NCI-H345 (cell line): Measurements from ENCODE around the gene PDIK1L.

ENCODE experiments used
- DNase-seq: peaks from one replicate; lab custom pipeline; 2025; lab: John Stamatoyannopoulos, UW

PDIK1L gene

DNA sequence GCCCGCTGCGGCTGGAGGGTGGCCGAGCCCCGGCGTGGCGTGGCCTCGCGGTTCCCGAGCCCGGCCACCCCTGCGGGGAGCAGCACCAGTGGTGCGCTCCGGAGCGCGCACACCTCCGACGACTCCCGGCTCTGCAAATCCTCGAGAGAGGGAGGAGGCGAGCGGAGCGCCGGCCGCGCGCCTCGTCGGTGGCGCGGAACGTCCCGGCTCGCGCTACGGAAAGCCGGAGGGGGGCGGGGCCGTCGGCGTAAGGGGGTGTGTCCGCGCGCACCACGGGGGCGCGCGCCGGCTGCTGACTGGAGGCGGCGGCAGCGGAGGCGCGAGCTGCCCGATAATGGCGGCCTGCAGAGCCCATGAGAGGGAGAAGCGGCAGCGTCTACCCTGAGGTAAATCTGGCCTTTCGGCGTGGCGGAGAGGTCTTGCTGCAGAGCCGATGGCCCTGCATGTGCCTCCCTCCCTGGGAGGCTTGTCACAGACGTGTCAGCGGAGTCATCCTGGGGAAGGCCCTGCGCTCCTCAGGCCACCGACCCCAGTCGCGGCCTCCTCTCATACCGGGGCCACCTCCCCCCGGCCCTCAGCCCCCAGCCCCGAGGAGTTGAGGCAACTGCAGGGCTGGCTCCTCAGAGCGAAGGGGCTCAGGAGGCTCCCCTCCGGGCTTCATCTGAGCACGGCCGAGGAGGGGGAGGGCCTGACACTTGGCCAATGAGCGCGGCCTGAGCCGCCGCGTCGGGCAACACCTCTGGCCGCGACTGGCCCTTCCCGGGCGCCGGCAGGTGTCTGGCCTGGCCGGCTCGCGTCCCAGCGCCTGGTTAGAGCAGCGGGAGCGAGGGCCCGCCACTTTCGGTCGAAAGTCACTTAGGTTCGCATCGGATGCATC, at the start of gene PDIK1L:
TSS of gene PDIK1L (plus strand) at position 295 of the 877 bp plus-strand sequence. CDS start 2,485 bp downstream, outside the sequence.
- peak; percentile 96 for DNase-seq

DNA sequence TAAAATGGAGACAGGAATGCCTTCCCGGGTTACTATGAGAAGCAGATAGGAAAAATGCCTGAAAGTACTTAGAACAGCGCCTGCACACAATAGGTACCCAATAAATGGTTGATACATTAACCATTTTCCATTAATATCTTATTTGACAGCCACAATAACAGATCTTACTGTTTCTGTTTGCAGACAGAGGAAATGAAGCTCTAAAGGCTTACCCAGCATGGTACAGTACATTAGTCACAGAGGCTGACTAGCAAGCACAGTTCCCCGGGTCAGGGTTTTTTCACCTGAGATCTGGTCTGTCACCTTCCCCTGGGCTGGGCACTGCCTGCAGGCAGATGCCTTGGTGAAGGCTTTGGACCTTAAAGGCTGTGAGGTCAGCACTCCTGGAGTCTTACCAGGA, 47.1 kb upstream of the PDIK1L start:
- DNase-seq: no peak

DNA sequence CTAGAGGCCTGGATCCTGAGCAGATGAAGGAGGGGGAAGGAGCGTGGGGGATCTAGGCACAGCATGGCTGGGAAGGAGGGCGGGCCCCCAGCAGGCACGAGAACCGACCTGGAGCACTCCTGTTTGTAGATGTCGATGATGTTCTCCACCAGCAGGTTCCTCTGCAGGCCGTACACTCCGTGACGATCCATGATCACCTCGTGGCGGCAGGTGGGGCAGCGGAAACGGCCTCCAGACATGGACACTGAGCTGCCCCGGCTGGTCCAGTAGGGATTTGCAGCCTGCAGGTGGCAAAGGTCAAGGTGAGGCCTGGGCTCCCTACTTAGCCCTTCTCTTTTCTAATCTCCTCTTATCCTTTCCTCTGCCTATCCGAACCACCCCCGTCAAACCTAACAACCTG, 45.5 kb upstream of the PDIK1L start:
- no peak for DNase-seq

DNA sequence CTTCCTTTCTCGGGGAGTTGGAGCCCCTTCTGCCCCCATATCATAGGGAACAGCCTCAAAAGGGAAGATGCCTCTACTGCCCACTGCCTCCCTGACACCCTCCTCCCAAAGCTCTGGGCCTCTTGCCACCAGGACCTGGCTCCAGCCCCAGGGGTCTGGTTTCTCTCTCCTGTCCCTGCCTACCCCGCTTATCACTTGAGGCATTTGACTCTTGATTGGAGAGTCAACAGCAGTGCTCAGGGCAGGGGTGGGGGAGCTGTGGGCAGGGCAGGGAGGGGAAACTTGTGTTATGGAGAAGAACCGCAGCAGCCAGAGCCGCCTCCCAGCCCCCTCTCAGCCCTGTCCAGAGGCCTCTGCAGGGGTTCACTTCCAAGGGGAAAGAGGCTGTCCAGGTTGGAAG, 44.8 kb upstream of the PDIK1L start:
- DNase-seq: no peak

DNA sequence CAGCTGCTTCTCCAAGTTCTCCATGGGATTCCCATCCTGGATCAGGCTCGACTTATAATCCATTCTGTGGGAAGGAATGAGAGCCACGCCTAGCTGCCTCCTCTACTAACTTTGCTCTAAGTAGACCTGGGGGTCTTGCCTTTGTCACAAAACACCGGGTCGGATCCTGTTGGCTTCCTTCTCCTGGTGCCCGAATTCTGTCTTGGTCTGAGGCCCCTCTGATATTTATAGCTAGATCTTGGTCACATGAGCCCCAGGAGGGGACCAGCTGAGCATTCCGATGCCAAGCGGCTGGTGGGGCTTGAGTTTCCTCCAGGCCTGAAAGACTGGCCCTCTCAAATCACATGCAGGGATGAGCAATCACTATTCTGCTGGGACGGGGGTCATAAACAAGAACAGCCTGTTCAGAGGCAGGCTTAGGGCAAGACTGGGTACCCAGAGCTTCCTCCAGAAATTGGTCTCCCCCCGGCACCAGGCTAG, 44.2 kb upstream of the PDIK1L start, which contains the start of gene TRIM63:
TSS of gene TRIM63 (minus strand) at position 199 of the 480 bp plus-strand sequence. CDS start at position 63, 136 bp downstream.
- DNase-seq: no peak

DNA sequence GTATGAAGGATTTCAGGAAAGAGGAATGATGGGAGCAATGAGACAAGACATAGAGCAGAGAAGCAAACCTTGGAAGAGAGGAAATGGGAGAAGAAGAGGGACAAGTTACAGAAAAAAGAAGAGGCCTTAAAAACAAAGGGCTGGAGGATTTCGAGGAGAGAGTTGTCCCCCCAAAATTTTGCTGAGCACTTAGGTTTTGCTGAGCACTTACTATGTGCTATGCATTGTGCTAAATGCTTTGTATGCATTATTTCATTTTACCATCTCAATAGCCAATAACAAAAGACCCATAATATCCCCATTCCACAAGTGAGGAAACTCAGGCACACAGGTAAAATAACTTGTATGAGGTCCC, 41.7 kb upstream of the PDIK1L start:
- DNase-seq: no peak

DNA sequence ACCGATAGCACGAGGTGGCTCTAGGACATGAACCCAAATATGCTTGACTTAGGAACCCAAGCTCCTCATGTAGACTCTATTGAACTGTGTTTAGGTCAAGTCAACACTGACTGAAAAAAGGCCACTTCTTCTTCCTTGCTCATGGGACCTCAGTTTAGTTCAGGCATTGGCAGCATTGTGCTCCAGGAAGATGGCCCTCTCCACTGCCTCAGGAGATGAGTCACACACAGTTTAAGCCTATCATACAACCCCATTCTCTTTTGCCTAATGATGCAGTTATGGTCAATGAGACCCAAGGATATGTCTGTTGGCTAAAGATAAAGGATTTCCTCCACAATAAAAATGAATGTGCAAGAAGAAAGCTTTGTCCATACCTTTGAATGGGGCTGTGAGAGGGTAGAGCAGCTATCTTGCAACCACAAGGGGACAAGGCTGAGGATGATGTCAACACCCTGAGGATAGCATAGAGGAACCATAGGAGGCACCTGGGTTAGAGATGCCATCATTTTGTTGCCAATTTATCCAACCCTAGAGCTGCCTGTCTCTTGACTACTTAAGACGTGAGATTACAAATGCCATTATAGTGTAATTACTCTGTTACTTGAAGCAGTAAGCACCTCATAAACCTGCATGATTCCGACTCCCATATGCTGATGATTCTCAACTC, 41.2 kb upstream of the PDIK1L start:
- DNase-seq: no peak

DNA sequence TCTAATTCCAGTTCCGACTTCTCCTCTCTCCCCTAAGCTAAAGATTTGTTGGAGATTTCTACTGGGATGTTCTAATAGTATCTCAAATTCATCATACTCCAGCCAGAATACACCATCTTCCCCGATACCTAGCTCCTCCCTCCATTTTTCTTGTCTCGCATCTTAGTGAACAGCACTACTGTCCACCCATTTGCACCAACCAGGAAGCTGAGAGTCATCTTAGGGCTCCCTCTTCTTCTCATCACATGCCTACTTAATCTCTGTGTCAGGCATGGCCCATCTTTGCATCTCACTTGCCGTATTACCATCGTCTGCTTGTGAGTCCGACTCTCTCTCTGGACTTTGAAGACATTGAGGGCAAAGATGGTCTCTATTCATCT, 40.7 kb upstream of the PDIK1L start:
- no peak for DNase-seq

DNA sequence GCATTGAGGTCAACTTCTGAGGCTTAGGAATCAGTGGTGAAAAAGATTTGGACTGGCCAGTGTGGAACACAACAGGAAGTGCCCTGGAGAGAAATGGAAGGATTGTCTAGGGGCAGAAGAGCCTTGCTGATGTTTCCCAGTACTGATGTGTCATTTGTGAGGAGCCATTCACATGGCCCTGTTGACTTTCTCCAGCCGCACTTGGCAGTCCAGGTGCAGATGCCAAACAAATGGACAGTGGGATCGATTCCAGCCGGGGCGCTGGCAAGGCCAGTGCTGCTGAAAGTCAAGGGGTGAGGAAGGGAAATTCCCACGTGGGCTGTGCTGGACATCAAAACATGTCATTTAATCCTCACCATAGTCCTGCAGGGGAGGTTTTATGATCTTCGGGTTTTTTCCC, 39.3 kb upstream of the PDIK1L start:
- no peak for DNase-seq

DNA sequence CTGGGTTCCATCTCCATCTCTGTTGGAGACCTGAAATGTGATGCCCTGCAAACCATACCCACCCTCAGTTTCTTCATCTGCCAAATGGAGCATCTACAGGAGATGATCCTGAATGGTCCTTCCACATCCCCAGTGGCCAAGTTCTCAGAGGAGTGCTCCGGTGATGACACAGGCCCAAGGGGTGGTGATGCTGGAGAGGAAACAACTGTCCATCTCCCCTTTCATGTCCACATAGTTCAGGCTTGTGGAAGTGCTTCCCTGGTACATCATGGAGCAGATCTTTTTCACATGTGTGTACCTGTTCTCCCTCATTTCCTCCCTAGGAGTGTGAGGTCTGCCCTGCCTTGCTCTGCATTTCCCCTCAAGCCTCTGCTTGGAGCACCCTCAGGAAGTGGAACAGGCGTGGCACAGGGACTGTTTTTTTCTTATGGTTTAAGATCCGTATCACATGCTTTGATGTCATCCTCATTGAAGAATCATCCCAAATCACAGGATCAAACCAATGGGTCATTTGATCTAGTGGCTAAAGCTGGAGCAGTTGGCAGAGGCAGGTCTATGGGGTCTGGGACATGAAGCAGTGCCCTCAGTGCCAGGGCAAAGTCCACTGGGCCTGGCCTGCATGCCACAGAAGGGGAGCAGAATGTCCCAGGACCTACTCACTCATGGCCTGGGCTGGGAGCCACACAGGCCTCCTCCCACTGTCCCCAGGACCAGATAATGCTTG, 36.0 kb upstream of the PDIK1L start:
- DNase-seq: no peak

DNA sequence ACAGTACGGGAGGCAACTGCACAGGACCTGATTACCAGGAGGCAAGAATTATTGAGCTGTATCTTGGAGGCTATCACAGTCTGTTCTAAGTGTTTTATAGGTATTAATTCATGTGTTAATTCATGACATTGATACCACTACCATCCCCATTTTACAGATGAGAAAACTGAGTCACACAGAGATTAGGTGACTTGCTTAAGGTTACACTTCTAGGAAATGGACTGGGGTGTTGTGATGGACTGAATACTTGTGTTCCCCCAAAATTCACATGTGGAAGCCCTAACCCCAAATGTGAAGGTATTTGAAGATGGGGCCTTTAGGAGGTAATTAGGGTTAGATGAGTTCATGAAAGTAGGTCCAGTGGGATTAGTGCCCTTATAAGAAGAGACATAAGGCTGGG, 34.1 kb upstream of the PDIK1L start:
- no peak for DNase-seq

DNA sequence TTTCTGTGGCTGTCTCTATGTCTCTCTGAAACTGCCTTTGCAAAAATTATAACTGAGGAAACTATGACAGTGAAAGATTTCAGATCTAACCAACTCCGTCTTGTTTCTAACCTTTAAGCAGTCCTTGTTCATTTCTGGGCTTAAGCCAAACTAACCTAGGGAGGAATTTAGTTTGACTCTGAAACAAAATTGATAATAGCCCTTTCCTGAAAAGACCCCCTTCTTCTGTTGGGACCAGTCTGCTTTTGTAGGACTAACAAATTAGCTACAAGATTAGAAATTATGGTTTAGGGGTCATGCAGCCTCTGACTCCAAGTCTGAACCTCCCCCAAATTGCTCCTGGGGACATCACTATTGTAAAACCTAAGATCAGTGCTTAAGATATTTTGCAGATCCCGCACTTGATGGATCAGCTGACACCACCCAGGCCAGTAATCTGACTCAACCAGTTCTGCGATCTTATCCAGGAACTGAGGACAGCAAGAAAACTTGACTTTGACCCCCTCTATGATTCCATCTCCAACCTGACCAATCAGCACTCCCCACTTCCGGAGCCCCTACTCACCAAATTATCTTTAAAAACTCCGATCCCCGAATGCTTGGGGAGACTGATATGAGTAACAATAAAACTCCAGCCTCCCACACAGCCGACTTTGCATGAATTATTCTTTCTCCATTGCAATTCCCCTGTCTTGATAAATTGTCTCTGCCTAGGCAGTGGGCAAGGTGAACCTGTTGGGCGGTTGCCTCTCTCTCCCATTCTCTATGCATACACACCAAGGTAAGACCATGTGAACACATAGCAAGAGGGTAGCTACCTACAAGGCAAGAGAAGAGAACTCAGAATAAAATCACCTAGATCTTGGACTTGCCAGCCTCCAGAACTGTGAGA, 33.1 kb upstream of the PDIK1L start:
- DNase-seq: no peak

DNA sequence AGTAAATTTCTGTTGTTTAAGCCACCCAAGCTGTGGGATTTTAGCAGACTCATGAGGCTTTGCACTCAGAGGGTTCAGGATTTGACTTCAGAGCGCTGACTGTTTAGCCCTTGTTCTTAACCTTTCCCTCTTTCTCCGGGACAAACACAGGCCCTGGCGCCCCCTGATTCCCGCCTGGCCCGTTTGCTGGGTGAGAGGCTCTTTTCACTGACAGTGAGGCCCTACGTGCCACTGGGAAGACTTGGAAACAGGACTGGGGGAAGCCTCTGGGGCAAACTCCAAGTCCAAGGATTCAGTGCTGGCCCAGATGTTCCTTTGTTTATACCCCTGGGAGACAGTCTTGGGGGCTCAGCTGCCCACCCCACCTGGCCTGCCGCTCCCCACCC, 32.5 kb upstream of the PDIK1L start:
- no peak for DNase-seq

DNA sequence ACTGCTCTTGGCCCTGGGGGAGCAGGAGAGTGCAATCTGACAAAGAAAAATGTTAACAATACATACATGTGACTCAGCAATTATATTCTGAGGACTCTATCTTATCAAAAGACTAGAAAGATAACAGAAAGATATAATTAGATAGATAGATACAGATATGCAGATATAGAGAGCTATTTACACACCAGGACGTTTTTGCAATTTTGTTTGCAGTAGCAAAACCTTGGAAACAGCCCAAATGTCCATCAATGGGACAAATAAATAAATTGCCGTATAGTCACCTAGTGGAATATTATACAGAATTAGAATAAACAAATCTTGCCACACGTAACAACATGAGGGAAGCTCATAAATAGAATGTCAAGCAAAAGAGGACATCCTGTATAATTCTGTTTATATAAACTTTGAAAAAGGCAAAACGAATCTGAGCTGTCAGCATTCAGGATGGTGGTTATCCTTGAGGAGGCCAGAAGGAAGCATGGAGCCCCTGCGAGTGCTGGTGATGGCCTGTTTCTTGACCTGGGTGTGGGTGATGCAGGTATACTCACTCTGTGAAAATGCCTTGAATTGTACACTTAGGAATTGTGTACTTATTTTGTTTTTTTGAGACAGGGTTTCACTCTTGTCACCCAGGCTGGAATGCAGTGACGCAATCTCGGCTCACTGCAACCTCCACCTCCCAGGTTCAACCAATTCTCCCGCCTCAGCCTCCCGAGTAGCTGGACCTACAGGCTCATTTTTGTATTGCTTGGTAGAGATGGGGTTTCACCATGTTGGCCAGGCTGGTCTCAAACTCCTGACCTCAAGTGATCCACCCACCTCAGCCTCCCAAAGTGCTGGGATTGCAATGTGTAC, 31.4 kb upstream of the PDIK1L start:
- no peak for DNase-seq

DNA sequence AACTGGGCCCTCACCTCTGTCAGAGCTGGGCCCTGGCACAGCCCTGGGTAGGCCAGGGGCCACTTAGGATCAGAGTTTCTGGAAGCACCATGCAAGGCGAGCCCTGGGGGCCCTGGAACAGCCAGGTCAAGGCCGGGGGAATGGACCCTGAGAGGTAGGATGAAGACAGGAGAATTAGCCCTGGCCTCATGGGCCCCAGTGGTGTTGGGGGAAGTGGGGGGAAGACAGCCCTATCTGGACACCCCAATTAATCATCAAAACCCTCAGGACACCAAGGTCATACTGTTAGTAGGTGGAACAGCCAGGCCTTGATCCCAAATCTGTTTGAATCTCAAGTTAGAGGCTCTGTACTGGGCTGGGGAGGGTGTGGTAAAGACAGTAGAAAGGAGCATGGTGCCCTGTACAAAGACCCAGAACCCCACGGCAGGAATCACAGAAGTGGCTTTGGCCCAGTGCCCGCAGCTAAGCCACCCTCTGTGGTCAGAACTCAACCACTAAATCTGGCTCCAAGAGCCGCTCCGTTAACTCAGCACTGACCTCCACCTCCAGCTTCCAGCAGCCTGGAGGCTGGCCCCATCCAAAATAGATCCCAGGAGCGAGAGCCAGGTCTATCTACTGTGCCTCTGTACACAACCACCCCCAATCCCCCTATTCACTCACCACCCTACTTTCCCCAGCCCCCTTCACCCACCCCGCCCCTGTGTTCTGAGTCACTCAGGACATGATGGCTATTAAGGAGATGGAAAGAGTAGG, 30.2 kb upstream of the PDIK1L start:
- DNase-seq: no peak

DNA sequence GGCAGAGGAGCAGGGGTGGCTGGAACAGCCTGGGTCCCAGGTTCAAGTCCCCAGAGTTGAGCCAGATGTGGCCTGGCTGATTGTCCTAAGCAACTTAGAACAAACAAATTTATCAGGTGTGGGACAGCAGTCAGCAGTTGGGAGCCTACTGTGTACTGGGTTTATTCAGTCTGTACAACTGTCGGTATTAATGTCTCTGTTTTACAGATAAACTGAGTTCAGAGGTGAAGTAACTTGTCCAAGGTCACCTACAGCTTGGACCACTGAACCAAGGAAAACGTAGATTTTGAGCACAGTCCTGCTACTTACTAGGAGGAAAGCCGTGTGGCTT, 29.6 kb upstream of the PDIK1L start:
- DNase-seq: no peak

DNA sequence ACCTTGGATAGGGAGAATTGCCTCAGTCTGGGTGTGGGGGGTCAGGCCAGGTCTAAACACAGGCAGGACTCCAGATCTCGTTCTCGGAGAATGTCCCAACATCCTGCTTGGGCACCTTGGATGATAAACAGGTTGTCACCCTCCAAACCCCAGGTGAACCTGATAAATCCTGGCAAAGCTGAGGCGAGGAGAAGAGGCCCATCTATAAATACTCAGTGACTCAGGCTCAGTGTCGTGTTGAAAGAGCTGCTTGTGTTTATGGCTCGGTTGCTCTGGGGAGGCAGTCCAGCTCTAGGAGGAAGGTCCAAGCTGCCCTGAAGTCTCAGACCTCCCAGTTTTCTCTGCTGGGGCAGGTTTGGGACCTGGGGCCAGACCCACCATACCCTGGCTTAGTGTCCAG, 28.4 kb upstream of the PDIK1L start:
- no peak for DNase-seq

DNA sequence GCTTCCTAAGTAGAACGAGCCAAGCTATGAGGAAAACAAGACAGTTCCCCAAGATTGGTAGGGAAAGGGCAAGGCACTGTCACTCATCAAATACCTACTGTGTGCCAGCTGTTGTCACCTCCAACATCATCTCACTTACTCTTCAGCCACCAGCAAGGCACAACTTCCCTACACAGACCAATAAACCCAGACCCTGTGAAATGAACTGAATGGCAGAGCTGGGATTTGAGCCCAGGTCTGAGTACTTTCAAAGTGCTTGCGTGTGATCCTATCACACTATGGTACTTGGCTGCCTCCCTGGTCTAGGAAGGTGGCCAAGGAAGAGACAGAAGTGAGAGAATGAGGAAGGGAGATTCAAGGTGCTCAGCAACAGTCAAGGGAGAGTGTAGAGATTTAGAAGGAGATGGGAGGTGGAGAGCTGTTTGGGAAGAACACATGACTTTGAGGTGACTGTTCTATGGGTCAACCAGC, 27.5 kb upstream of the PDIK1L start:
- DNase-seq: no peak

DNA sequence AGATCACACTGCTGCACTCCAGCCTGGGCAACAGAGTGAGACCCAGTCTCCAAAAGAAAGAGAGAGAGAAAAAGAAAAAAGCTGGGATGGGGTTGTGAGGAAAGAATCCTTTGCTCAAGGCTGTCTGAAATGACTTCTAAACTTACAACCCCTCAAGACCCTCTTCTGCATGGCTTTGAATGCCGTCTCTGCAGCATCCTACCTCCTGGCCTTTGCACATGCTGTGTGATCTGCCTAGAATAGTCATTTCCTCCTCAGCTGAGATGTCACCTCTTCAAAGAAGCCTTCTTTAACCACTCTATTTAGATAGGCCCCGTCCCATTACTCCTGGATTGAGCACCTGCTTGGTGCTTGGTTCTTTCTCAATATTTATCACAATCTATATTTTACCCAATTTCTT, 26.8 kb upstream of the PDIK1L start:
- DNase-seq: no peak

DNA sequence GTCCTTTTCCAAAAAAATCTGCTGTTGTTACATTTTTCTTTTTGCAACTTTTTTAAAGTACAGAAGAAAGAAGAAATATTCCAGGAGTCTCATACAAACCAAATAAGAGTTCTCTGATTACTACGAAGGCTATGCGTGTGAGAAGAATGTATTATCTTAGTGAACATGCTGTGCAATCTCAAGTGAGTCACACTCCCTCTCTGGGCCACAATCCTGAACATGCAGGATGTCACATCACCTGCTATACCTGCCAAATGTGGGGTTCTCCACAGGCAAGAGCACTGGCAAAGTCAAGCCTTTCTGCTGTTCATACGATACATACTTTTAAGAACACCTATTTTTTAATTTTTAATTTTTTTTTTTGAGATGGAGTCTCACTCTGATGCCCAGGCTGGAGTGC, 22.5 kb upstream of the PDIK1L start:
- DNase-seq: no peak
